PC-9 (cell line): ENCODE measurements around the gene PAQR4.

ENCODE experiments used
- EZH2 ChIP-seq: fragments of 200-600 bp; sonication (generic); IDR thresholded peaks from 2 replicates; pipeline ENCODE4 v1.8.0; 2017; ENCODE audit warnings: antibody characterized with exemption, low read depth
- TF ChIP-seq, protein P1 (sequence below): fragments of 200-600 bp; sonication (generic); conservative IDR thresholded peaks from 2 replicates; pipeline ENCODE4 v1.6.1; 2017; ENCODE audit warnings: mixed run types, antibody characterized with exemption, mild to moderate bottlenecking, moderate library complexity

DNA sequence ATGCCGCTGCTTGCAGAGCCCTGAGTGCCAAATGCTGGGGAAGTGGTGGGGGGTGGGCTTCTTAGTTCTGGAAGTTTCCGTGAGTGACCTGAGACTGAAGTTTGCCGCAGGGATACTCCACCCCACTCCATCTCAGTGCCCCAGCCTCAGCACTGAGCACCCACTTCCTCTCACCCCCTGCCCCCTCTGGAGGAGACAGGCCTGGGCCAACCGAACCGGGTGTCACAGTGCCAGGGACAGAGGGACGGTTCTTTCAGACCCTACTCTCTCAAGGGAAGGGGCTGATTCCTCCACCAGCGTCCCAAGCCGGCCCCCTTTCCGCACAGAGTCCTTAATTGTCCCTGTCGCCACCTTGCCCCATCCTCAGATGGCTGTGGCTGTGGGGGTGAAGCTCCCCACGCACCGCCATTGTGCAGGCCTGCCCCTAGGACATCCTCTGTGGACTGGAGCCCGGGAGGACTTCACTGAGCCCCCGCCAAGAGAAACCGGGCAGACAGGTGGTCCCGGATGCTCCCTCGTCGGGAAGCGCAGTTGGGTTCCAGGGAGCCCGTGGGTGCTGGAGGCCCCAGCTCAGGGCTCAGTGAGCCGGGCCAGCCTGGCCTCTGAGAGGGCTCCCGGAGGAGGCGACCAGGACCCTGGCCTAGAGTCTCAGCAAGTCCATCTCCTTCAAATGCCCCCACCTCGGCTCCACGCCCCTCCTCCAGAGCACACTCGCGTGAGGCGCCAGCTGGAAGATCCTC is 6.6 kb upstream of the PAQR4 start:
- TF ChIP-seq, protein P1, sequence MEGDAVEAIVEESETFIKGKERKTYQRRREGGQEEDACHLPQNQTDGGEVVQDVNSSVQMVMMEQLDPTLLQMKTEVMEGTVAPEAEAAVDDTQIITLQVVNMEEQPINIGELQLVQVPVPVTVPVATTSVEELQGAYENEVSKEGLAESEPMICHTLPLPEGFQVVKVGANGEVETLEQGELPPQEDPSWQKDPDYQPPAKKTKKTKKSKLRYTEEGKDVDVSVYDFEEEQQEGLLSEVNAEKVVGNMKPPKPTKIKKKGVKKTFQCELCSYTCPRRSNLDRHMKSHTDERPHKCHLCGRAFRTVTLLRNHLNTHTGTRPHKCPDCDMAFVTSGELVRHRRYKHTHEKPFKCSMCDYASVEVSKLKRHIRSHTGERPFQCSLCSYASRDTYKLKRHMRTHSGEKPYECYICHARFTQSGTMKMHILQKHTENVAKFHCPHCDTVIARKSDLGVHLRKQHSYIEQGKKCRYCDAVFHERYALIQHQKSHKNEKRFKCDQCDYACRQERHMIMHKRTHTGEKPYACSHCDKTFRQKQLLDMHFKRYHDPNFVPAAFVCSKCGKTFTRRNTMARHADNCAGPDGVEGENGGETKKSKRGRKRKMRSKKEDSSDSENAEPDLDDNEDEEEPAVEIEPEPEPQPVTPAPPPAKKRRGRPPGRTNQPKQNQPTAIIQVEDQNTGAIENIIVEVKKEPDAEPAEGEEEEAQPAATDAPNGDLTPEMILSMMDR: no peak
- no peak for TF ChIP-seq EZH2
